ENCODE results near the gene KCNN3.

The KCNN3 gene

GRCh38 chr1:154716614-154717527, 153.2 kb downstream of the KCNN3 start:
- DNase-seq (ENCODE audit: low spot score) = no peak
- no peak for TF ChIP-seq CTCF (IDR thresholded peaks at IDR 0.05; ENCODE audit: borderline replicate concordance, control extremely low read depth, extremely low read depth, insufficient read depth, missing control alignments)
- in situ Hi-C loops (cut with MboI; ENCODE audit: low sequenced_read_pairs, unreplicated experiment) = no loop called here

GRCh38 chr1:154716011-154716410, 154.1 kb downstream of the KCNN3 start:
- no peak for DNase-seq (ENCODE audit: low spot score)
- in situ Hi-C loops (cut with MboI; ENCODE audit: low sequenced_read_pairs, unreplicated experiment) = no loop called here
- TF ChIP-seq CTCF (IDR thresholded peaks at IDR 0.05; ENCODE audit: borderline replicate concordance, control extremely low read depth, extremely low read depth, insufficient read depth, missing control alignments) = no peak

GRCh38 chr1:154715385-154715784, 154.7 kb downstream of the KCNN3 start:
- no peak for TF ChIP-seq CTCF (IDR thresholded peaks at IDR 0.05; ENCODE audit: borderline replicate concordance, control extremely low read depth, extremely low read depth, insufficient read depth, missing control alignments)
- in situ Hi-C loops (cut with MboI; ENCODE audit: low sequenced_read_pairs, unreplicated experiment) = no loop called here
- no peak for DNase-seq (ENCODE audit: low spot score)

- DNase-seq (ENCODE audit: low spot score) = peak; percentile 24
- in situ Hi-C loops (cut with MboI; ENCODE audit: low sequenced_read_pairs, unreplicated experiment) = no loop called here
Observed at GRCh38 chr1:154714638-154715037, 155.4 kb downstream of the KCNN3 start.

GRCh38 chr1:154714052-154714623, 155.9 kb downstream of the KCNN3 start:
- in situ Hi-C loops (cut with MboI; ENCODE audit: low sequenced_read_pairs, unreplicated experiment) = no loop called here
- DNase-seq (ENCODE audit: low spot score) = no peak
- no peak for TF ChIP-seq CTCF (IDR thresholded peaks at IDR 0.05; ENCODE audit: borderline replicate concordance, control extremely low read depth, extremely low read depth, insufficient read depth, missing control alignments)

More at GRCh38 chr1:154714638-154715037, 155.4 kb downstream of the KCNN3 start:
- no peak for TF ChIP-seq CTCF (IDR thresholded peaks at IDR 0.05; ENCODE audit: borderline replicate concordance, control extremely low read depth, extremely low read depth, insufficient read depth, missing control alignments)

GRCh38 chr1:154713005-154713404, 157.1 kb downstream of the KCNN3 start:
- no peak for DNase-seq (ENCODE audit: low spot score)
- TF ChIP-seq CTCF (IDR thresholded peaks at IDR 0.05; ENCODE audit: borderline replicate concordance, control extremely low read depth, extremely low read depth, insufficient read depth, missing control alignments) = no peak
- in situ Hi-C loops (cut with MboI; ENCODE audit: low sequenced_read_pairs, unreplicated experiment) = no loop called here

Data from GM13976 (cell line).